NT2/D1 (cell line): Measurements from ENCODE around the gene EIF4H.
"Not testable (repeated sequence)": the region's sequence is repeated elsewhere in the genome, so short reads cannot be mapped to it uniquely, and the experiment has no call there.

Source experiments
- DNase-seq: peaks from one replicate; pipeline ENCODE4 v3.0.0-alpha.2; 2011; ENCODE audit warnings: low read depth, low spot score
- H3K27me3 ChIP-seq: 2 replicates; pipeline ENCODE4 v1.6.0; 2011; ENCODE audit warnings: mild to moderate bottlenecking; ENCODE audit not compliant: insufficient read length, insufficient read depth
- H3K36me3 ChIP-seq: 2 replicates; pipeline ENCODE4 v1.6.1; 2011; ENCODE audit warnings: mild to moderate bottlenecking, low read length, mixed read lengths; ENCODE audit not compliant: insufficient read depth, insufficient read length
- H3K4me1 ChIP-seq: 2 replicates; pipeline ENCODE4 v1.5.1; 2011; ENCODE audit not compliant: insufficient read depth, insufficient read length
- H3K4me3 ChIP-seq: 2 replicates; pipeline ENCODE4 v1.5.1; 2011; ENCODE audit warnings: low read depth; ENCODE audit not compliant: insufficient read length
- H3K9ac ChIP-seq: 2 replicates; pipeline ENCODE4 v1.6.0; 2011; ENCODE audit warnings: low read depth; ENCODE audit not compliant: insufficient read length
- H3K9me3 ChIP-seq: 2 replicates; pipeline ENCODE4 v1.5.1; 2011; ENCODE audit warnings: mild to moderate bottlenecking, low read length; ENCODE audit not compliant: insufficient read depth
- SUZ12 ChIP-seq: IDR thresholded peaks from 2 replicates; pipeline ENCODE4 v1.6.1; 2011; ENCODE audit not compliant: insufficient read length, insufficient read depth; ENCODE audit errors: extremely low read depth
- YY1 ChIP-seq: IDR thresholded peaks from 2 replicates; pipeline ENCODE4 v1.6.1; 2011; ENCODE audit not compliant: insufficient read length, insufficient read depth
- ZNF274 ChIP-seq: IDR thresholded peaks from 2 replicates; pipeline ENCODE4 v1.6.1; 2011; ENCODE audit warnings: mild to moderate bottlenecking, low read depth, low read length

Gene EIF4H

DNA sequence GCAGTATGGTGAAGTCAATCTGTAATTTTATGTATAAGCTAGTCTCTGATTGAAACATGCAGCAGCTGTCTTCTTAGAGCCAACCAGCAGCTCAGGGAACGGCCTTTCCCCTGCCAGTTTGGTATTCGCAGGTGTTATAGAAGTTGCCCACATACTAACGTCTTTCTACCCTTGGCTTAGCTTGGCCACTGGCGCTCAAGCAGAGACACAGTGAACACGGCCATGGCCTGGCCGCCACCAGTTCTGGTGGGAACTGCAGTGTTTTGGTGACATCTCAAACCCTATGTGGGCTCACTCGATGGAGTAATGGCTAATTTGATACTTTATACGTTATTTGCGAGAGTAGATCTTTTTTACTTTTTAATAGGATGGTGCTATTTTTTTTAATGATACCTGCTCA, 17.1 kb downstream of the EIF4H start:
- no peak for TF ChIP-seq YY1
- TF ChIP-seq ZNF274, result no peak
- TF ChIP-seq SUZ12, result no peak
- H3K9ac ChIP-seq, result no peak overlapping the region
- no peaks in the 10 kb centered on the region for H3K9me3 ChIP-seq
- H3K27me3 ChIP-seq, result no peaks in the 10 kb centered on the region
- no peaks in the 10 kb centered on the region for H3K4me1 ChIP-seq
- H3K36me3 ChIP-seq, result peaks cover 81% of the 10 kb centered on the region
- no peak for DNase-seq
- H3K4me3 ChIP-seq, result no peak overlapping the region

DNA sequence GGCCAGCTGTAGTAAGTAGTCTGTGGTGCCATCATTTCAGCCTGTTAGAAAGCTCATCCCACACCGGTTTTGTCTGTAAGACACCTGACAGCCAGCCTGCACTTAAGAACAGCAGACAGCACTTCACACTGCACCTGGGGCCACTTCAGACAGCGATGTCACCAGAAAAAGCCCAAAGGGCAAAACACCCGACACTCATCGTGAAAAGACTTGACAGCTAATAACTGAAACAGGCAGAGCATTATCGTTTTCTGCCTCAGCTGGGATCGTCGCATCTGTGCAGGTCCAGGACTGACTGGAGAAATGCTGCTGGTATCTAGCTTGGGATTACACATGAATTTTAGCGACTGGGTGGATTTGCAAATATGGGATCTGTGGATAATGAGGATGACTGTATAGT, 18.9 kb downstream of the EIF4H start:
- no peaks in the 10 kb centered on the region for H3K27me3 ChIP-seq
- no peaks in the 10 kb centered on the region for H3K9me3 ChIP-seq
- no peak overlapping the region for H3K4me3 ChIP-seq
- H3K36me3 ChIP-seq, result peaks cover 78% of the 10 kb centered on the region
- TF ChIP-seq YY1, result no peak
- no peak for TF ChIP-seq ZNF274
- TF ChIP-seq SUZ12, result no peak
- no peak for DNase-seq
- H3K4me1 ChIP-seq, result no peaks in the 10 kb centered on the region
- H3K9ac ChIP-seq, result no peak overlapping the region

DNA sequence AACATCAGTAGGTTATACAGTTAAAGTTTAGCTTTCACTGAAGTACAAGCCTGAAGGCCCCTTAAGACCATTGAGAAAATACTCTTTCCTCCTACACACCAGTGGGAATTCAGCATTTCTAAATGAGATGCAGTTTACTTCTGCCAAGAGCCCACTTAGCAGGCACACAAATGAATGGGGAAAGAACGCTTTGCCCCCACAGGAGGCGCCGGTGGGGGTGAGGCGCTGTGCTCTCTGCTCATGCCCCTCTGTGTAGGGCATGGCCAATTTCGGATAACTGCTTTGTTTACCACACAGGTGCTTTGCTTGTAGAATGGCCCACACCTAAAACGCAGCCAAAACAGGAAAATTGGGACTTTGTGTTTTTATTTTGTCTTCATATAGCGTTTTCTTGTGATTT, 19.8 kb downstream of the EIF4H start:
- no peak for DNase-seq
- Histone ChIP-seq H3K9me3 (no peaks in the 10 kb centered on the region), H3K36me3 (peaks cover 70% of the 10 kb centered on the region)

DNA sequence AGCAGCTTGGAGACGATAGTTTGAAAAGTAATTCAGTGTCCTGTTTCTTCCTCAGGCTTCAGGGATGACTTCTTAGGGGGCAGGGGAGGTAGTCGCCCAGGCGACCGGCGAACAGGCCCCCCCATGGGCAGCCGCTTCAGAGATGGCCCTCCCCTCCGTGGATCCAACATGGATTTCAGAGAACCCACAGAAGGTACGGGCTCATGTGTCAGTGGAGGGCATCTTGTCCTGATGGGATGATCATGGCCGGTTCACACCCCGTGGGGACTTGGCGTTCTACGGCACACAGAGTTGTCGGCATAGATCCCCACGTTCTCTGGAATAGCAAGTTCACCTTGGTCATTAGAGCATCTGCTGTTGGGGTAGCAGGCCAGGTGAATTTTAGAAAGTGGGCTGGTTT, 20.5 kb downstream of the EIF4H start:
- no peak for TF ChIP-seq YY1
- no peak for TF ChIP-seq SUZ12
- no peak for TF ChIP-seq ZNF274
- H3K36me3 ChIP-seq, result peaks cover 62% of the 10 kb centered on the region
- no peak overlapping the region for H3K9ac ChIP-seq

More for the DNA sequence above, 19.8 kb downstream of the EIF4H start:
- no peaks in the 10 kb centered on the region for H3K27me3 ChIP-seq
- no peak overlapping the region for H3K4me3 ChIP-seq
- no peak overlapping the region for H3K9ac ChIP-seq
- H3K4me1 ChIP-seq, result no peaks in the 10 kb centered on the region
- TF ChIP-seq ZNF274, result no peak
- no peak for TF ChIP-seq YY1
- TF ChIP-seq SUZ12, result no peak

DNA sequence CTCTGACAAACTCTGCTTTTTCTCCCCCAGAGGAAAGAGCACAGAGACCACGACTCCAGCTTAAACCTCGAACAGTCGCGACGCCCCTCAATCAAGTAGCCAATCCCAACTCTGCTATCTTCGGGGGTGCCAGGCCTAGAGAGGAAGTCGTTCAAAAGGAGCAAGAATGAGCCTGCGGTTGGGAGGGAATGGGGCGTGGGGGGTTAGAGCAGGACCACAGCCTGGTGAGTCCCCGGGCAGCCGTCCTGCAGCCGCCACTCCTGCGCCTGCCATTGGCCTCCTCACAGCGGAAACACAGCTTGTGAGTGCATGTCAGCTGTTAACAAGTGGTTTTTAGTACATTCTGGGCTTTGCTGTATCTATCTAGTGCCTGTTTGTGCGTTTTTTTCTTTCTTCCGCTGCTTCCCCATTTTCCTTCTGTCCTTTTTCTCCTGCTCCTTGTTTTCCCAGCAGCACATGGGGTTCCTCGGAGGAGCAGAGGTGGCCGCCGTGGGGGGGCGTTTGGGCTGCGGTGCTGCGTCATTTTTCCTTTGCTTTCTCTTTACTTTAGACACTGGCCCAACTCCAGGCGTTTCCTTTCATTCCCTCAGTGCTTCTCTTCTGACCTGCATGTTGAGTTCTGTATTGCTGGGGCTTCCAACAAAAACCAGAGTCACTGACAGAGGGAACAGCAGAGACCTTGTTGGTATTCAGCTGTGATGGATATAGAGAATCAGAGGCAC, 21.1 kb downstream of the EIF4H start:
- DNase-seq, result not testable (repeated sequence)

More for the DNA sequence above, 20.5 kb downstream of the EIF4H start:
- Histone ChIP-seq H3K9me3 (no peaks in the 10 kb centered on the region), H3K4me3 (no peak overlapping the region), H3K4me1 (no peaks in the 10 kb centered on the region), H3K27me3 (no peaks in the 10 kb centered on the region)
- DNase-seq, result no peak

DNA sequence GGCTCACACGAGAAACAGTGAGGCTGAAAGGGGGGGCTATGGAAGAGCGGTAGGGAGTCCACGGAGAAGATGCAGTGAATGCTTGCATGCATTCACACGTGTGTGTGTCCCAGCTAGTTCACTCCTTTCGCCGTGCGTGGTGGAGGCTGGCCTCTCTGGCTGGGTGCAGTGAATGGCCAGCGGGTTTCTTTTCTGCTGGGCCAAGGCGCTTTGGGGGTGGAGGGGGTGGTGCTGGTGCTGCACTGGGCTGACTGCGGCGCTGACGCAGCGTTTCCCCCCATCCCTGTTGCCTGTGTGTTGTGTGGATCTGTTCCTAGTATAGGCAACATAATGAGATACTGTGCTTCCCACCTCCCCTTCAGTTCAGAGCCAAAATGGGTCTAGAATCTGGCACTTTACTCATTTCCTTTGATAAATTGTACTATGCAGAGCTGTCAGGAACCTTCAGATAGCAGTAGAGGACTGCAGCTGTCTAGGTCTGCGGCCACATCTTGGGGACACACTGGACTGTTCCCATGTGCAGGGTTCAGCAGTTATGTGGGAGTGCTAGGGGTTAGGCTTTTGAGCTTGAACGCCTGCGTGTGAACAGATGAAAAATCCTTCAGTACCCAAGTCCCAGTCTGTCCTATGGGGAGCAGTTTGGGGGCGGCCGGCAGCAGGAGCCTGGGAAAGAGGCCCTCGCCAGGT, 22.0 kb downstream of the EIF4H start:
- H3K9me3 ChIP-seq, H3K4me1 ChIP-seq, H3K9ac ChIP-seq, DNase-seq, H3K27me3 ChIP-seq, H3K4me3 ChIP-seq: not testable (repeated sequence)
- peaks cover 48% of the 10 kb centered on the region for H3K36me3 ChIP-seq

More for the DNA sequence above, 21.1 kb downstream of the EIF4H start:
- not testable (repeated sequence) for H3K27me3 ChIP-seq, H3K9ac ChIP-seq, H3K9me3 ChIP-seq, H3K4me3 ChIP-seq, H3K4me1 ChIP-seq
- peaks cover 56% of the 10 kb centered on the region for H3K36me3 ChIP-seq

DNA sequence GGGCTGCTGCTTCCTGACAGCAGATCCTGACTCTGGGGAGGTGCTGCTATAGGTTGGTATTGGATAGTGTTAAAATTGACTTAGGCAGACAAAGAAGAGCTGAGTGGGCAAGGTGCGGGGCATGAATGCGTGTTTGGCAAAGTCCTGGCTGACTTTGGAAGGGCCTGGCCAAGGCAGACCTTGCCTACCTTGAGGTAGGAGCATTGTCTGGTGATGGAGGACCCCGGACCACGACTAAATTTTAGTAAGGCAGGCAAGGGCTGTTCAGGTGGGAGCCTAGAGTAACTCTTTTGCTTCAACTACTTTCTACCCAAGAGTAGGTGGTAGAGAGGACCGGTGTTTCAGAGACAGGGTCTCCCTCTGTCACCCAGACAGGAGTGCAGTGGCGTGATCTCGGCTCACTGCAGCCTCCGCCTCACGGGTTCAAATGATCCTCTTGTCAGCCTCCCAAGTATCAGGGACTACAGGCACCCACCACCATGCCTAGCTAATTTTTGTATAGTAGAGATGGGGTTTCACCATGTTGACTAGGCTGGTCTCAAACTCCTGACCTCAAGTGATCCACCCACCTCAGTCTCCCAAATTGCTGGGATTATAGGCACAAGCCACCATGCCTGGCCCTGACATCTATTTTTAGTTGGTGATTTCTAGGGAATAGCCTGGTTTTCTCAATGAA, 23.4 kb downstream of the EIF4H start:
- DNase-seq, result no peak

More for the DNA sequence above, 23.4 kb downstream of the EIF4H start:
- TF ChIP-seq ZNF274 (no peak), SUZ12 (no peak), YY1 (no peak)
- Histone ChIP-seq H3K9ac (no peak overlapping the region), H3K27me3 (no peaks in the 10 kb centered on the region), H3K4me1 (no peaks in the 10 kb centered on the region), H3K9me3 (no peaks in the 10 kb centered on the region), H3K4me3 (no peak overlapping the region), H3K36me3 (peaks cover 36% of the 10 kb centered on the region)
